NCI-H1417 (cell line): ENCODE data around the gene JMJD6.

Source experiments
- DNase-seq, 3 experiments: peaks; one replicate each; lab custom pipeline; 2025; lab: John Stamatoyannopoulos, UW

The JMJD6 gene

DNA sequence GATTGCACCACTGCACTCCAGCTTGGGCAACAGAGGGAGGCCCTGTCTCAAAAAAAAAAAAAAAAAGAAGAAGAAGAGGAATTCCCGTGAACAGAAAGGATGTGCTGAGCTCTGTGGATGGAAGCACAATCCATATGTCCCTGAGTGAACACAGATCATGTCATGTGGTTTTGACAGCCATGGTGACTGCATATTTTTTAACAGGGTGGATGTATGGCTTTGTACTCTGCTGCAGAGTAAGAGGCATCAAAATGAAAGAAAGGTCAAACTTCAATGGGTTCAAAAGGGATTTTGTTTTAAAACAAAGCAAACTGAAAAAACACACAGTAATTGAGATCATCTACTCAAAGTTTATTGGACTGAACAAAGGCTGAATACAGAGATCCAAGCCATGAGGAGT lies 47.2 kb downstream of the JMJD6 start:
- no peak for DNase-seq

DNA sequence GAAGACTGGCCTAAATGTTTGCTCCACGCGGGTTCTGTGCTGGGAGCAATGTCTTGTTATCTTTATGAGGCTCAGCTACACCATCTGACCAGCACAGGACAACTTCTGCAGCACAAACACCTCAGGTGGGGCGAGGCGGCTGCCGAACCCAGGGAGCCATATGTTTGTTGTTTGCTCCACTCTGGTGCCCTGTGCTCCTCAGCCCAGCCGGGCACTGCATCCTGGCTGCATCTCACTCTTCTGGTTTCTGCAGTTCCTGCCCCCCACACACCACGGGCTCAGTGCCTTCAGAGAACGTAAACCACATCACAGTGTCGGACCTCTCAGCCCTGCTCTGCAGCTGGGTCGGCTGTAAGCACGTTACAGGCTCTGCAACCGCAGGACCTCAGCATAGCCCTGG lies 48.1 kb downstream of the JMJD6 start:
- no peak for DNase-seq

DNA sequence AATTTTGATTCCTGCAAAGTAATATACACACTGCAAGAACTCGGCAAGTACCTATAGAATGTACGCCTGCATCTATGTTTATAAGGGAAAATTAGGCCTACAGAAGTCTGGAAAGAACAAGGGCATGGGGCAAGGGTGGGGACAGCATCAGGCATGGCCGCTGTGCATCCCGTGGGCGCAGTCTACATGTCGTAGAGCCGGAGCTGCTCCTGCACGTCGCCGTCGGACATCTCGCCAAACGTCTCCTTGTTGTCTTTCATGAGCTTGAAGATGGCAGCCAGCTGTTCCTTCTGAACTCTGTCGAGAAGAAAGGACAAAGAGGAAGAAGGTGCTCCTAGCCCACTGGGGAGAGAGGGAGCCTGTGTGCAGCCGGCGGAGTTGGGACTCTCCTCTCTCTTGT lies 49.0 kb downstream of the JMJD6 start:
- no peak for DNase-seq

DNA sequence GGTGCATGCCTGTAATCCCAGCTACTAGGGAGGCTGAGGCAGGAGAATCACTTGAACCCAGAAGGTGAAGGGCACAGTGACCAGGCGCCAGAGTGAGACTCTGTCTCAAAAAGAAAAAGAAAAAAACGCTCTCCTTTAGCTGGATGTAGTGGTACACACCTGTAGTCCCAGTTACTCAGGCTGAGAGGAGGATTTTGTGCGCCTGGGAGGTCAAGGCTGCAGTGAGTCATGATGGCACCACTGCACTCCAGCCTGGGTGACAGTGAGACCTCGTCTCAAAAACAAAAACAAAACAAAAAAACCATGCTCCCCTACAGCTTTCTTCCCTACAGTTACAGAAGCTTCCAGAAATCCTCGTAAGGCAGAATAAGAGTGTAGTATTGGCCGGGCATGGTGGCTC lies 49.8 kb downstream of the JMJD6 start:
- no peak for DNase-seq

DNA sequence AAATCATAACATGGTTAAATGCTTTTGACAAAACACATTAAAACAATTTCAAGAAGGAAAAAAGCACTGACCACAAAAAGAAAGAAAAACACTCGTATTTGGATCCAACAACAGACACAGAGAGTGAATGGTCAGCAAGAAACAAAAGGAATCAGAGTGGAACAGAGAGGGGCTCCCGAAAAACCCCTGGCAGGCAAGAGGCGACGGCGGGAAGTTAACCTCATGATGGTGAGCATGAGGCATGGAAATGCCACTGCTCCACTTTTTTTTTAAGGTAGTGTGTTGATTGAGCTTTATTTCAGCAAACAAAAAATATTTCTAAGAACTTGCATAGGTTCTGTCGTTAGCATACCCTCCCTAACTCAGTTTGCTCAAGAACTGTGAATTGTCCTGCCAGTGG lies 50.8 kb downstream of the JMJD6 start:
- DNase-seq = no peak

DNA sequence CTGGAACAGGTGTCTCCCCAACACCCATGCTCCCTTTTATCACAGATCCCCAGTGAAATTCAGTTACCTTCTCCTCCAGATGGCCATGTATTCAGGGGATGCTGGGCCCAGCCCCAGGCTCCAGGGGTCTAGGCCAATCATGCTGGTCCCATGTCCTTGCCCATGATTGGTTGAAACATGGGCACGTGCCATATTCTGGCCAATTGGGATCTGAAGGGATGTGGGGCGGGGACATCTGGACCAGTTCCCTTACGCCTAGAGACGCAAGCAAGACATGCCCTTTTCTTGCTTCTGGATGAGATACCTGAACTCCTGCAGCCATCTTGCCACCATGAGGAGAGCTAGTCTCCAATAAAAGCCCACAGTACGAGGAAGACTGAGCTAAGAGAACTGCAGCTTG lies 51.8 kb downstream of the JMJD6 start:
- no peak for DNase-seq

DNA sequence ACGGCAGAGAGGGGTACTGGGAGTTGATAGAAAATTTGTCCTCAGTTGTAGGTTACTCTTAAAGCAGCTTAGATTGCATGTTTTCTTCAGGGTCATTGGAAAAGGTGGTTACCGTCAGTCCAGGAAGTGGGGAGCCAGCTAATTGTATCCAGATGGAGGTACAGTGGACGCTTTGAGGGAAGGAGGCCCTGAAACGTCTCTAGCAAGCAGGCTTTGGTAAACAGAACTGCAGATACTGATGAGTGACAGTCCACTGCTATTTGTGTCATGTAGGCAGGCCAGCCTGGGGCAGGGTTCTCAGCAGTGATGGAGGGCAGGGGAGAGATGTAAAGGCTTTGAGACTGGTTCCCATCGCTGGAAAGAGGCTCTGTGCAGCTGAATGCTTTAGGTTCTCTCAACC lies 52.7 kb downstream of the JMJD6 start:
- DNase-seq = no peak

DNA sequence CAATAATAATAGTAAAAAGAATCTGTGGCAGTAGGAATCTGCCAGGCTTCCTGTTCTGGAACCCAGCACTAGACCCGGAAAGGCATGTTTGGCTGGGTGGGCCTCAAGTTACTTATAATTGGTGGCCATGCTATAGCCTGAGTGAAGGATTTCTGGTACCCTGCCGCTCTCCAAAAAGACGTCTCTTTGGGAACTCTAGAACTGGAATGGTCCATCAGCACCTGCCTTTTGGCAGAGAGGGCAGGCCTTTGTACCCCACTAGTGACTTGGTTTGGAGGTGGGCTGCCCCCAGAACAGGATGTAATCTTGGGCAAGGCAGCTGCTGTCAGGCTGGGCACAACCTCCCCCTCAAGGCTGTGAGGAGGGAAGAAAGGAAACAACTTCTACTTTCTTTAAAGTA lies 53.5 kb downstream of the JMJD6 start:
- DNase-seq = no peak

DNA sequence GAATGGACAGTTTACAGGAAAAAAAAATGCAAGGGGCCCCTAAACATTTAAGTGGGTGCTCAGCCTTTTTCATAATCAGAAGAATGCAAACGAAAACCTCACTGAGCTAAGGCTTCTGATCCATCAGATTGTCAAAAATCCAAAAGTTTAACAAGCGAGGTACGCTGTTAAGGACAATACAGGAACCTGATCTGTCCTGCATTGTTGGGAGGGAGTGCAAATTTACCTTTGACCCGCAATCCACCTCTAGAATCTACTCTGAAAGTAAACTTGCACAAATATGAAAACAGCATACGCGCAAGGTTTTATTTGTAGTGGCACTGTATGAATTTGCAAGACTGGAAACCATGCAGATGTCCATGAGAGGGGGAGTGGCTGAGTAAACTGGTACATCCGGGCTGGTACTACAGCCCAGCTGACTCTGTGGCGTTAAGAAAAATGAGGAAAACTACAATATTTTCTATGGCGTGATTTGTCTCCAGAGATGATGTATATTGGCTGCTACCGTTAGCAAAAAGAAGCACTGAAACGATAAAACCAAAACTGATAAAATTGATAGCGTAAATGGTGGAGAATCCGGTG lies 54.0 kb downstream of the JMJD6 start:
- DNase-seq = peak; percentile 24 to 75 (median 54)

DNA sequence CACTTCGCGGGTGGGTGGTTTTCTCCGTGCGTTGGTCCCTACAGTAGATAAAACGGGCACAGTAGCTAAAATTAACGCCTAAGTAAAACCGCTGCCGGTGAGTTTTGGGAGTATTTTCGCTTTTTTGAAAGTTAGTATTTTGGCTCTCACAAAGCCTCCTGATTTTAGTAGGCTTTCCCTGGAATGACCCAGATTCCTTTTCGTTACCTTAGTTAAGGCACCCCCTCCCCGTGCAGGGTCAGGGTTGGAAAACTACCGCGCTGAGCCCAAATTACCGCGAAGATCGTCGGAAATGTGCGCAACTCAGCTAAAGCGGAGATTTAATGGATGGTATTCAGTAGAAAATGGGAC lies 54.5 kb downstream of the JMJD6 start:
- no peak for DNase-seq

DNA sequence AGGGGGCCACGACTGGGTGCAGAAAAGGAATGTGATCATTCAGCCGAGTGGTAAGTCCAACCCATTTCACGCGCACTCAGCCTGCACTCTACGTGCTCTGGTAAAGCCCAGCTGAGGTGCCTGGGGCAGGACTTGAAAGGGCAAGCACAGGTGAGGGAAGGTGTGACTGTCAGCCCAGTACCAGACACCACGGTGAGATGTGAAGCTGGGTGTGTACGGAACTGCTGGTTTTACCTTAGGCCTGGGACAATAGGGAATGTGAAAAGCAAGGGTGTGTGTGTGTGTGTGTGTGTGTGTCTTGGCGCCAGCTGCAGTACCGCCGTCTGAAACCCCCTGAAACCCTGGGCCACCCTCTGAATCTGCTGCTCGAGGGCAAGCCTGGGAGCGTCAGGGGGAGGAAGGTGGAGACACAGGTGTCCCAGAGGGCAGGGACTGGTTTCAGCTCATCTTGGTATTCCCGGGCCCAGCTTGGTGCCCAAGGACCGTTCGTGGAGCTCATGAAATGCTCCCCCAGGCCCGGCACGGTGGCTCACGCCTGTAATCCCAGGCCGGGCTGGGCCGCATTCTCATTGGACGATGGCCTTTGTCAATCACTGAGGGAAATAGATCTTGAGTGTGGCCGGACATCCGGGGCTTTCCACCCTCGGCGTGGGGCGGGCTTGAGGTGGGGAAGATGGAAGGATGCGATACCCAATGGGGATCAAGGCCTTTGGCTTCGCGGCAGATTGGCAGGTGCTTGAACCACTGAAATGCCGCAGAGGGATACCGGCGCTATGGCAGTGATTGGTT lies 55.1 kb downstream of the JMJD6 start:
- DNase-seq = peak; percentile 99 to 100 (median 100)

DNA sequence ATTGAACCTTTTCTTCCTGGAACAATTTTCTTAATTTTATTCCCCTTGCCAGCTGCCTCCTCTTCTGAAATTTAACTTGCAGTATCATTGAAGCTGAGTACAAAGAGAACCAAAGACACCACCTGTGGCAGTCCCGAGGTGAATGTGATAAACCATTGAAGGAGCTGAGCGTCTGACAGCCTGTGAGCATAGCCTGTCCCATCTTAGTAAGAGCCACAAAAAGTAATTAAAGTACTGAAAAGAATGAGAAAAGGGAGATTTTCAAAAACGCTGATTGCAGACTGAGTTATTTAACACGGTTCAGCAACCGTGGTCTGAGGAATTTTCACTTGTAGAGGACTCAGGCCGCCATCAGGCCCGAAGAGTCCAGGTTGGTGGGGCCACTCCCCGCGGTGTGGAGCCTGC lies 55.7 kb downstream of the JMJD6 start:
- DNase-seq = peak in 1 of 3 experiments; percentile 32

DNA sequence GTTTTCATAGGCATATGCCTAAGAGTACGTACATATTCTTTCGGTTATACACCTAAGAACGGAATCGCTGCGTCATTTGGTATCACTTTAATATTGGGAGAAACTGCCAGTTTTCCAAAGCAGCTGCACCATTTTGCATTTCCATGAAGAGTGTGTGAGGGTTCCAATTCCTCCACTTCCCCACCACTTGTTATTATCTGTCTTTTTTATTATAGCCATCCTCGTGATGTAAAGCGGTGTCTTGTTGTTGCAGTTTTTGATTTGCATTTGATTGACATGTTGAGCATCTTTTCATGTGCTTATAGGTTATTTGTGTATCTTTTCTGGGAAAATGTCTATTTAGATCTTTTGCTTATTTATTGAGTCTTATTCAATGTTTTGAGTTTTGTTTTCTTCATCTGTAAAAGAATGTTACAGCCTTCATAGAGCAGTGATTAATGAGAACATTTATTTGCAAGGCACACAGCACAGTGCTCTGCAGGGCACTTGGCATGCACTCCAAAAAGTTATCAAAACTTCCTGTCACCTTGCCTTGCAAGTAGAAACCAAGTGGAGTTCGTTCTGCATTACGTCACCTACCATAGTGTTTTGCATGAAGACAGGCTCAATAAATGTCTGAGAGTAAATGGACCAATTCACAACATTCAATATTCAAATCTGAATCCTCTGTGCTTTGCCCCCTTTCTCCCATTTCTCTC lies 56.2 kb downstream of the JMJD6 start:
- DNase-seq = no peak
